Anterior cingulate cortex (tissue), 58 donors: ENCODE data around the gene PDCD1LG2.
A peak's percentile ranks its signal among the peaks of the same experiment; 100 is the strongest.
"Not testable (repeated sequence)": the region's sequence is repeated elsewhere in the genome, so short reads cannot be mapped to it uniquely, and the experiment has no call there.

Source experiments
- DNase-seq, 58 donors: peaks; one replicate each; lab custom pipeline; 2025; lab: John Stamatoyannopoulos, UW

PDCD1LG2 gene

DNA sequence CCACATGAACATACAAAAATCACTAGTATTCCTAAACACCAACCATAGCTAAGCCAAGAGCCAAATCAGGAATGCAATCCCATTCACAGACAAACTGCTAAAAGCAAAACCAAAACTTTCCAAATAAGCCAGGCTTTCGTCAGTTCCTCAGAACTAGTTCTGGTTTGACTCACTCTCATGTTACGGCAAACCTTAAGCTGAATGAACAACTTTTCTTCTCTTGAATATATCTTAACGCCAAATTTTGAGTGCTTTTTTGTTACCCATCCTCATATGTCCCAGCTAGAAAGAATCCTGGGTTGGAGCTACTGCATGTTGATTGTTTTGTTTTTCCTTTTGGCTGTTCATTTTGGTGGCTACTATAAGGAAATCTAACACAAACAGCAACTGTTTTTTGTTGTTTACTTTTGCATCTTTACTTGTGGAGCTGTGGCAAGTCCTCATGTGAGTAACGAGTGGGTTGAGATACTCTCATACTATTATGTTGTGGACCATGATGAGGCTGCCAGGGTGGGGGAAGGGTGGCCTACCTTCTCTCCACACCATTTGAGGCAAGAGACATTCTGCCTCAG, at the start of gene PDCD1LG2:
Gene PDCD1LG2 (plus strand): TSS at position 172 of the 572 bp plus-strand sequence. CDS start 12,016 bp downstream, outside the sequence.
- peak in 1 of 58 donors; percentile 5 for DNase-seq

GRCh38 chr9:5464831-5465330, 45.5 kb upstream of the PDCD1LG2 start:
- DNase-seq: not testable (repeated sequence)

DNA sequence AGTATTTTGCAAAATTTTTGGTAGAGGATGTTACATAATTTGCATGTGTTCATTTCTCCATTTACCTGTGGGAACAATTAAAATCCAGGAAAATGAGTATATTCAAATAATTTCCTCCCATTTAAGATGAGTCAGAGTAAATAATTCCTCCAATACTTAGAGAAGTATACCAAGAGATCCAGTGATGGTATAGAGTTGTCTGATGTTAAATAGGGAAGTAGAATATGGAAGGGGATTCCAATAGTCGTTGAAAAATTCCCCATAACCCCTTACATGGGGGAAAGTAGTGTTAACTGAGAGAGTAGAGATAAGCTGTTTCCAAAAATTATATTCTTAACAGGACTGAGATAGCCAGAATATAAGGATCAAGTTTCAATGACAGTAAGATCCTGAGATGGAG, 44.3 kb upstream of the PDCD1LG2 start:
- no peak for DNase-seq

DNA sequence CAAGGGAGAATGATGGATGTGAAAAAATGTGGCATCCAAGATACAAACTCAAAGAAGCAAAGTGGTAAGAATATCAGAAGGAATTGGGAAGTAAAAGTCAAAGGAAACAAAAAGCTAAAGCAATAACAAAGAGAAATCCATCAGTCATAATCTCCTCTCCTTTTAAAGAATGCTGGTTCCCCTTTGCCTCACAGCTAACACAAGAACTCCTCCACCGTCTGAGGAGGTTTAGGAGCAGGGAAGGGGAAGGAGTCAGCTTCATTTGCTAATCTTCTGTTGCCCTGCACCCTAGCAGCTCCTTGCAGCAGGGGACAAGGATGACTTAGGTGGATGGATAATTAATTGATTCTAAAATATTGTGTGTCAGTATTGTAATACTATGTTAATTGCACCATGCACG, 43.6 kb upstream of the PDCD1LG2 start:
- DNase-seq: no peak

GRCh38 chr9:5468850-5469249, 41.5 kb upstream of the PDCD1LG2 start:
- no peak for DNase-seq

- DNase-seq: no peak
These were observed 40.2 kb upstream of the PDCD1LG2 start for GRCh38 chr9:5470122-5470521.

DNA sequence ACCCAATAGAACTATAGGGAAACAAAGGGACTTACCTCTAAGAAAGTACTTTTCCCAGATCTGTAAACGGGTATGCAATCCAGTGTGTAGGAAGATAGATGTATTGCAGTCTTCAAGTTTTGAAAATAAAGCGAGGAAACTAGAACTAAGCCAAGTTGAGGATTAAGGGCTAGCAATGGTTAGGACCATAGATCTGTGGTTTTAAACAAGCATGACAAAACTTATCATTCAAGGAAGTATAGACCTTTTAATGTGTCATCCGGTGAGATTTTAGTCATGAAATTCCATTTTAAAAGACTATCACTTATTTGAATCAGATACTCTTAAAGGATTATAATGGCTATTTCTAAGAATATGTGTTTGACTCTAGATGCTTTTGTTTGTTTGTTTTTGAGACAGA, 39.5 kb upstream of the PDCD1LG2 start:
- DNase-seq: no peak

DNA sequence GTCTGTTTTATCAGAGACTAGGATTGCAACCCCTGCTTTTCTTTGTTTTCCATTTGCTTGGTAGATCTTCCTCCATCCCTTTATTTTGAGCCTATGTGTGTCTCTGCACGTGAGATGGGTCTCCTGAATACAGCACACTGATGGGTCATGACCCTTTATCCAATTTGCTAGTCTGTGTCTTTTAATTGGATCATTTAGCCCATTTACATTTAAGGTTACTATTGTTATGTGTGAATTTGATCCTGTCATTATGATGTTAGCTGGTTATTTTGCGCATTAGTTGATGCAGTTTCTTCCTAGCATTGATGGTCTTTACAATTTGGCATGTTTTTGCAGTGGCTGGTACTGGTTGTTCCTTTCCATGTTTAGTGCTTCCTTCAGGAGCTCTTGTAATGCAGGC, 34.7 kb upstream of the PDCD1LG2 start:
- DNase-seq: not testable (repeated sequence)

GRCh38 chr9:5478206-5478605, 32.1 kb upstream of the PDCD1LG2 start:
- no peak for DNase-seq

GRCh38 chr9:5479994-5480694, 30.2 kb upstream of the PDCD1LG2 start:
- DNase-seq: no peak

DNA sequence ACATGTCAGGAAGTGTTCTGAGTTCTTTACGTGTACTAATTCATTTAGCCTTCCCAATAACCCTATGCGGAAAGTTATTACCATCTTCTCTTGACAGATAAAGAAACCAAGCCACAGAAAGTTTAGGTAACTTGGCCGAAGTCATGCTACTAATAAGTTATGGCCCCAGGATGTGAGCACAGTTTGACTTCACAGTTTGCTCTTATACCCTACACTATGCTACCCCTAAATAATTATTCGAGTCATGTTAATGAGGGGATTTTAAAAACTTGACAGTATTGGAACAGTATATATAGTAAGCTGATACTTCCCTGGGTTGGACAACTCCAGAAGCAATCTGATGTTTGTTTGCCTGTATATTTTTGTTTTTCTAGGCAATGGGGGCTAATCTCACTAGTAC, 29.4 kb upstream of the PDCD1LG2 start:
- DNase-seq: no peak

GRCh38 chr9:5481322-5482040, 28.9 kb upstream of the PDCD1LG2 start:
- no peak for DNase-seq

GRCh38 chr9:5482194-5482593, 28.1 kb upstream of the PDCD1LG2 start:
- no peak for DNase-seq

DNA sequence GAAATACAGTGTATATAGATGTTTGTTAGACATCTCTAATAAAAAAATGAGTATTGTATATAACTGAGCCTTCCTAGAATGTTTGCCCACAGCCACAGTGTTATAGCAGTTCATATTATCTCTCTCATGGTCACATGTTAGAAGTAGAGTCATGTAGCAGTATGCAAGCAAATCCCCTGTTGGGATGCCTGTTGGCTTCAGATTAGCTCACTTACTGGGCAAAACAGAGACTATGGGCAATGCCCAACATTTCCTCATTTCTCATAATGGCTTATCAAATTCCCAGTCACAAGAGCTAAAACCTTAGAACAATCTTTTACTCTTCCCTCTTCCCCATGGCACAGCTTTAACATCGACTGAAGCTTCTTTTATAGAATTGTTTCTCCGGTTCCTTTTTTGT, 27.0 kb upstream of the PDCD1LG2 start:
- no peak for DNase-seq

- no peak for DNase-seq
These were observed 24.8 kb upstream of the PDCD1LG2 start for GRCh38 chr9:5485378-5486085.

DNA sequence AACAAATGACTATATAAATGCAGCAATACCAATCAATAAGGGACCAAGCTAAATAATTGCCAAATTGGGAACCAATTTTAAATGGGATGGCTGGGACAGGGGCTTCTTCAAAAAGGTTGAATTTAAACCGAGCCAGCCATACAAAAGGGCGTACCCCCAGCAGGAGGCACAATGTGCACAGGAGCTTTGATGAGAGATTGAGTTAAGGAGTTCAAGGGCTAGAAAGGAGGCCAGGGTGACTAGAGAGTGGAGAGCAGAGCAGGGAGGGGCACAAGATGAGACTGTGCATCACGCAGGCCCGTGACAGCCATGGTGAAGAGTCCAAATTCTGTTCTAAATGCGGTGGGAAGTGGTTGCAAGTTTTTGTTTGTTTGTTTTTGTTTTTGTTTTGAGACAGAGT, 23.3 kb upstream of the PDCD1LG2 start:
- no peak for DNase-seq

DNA sequence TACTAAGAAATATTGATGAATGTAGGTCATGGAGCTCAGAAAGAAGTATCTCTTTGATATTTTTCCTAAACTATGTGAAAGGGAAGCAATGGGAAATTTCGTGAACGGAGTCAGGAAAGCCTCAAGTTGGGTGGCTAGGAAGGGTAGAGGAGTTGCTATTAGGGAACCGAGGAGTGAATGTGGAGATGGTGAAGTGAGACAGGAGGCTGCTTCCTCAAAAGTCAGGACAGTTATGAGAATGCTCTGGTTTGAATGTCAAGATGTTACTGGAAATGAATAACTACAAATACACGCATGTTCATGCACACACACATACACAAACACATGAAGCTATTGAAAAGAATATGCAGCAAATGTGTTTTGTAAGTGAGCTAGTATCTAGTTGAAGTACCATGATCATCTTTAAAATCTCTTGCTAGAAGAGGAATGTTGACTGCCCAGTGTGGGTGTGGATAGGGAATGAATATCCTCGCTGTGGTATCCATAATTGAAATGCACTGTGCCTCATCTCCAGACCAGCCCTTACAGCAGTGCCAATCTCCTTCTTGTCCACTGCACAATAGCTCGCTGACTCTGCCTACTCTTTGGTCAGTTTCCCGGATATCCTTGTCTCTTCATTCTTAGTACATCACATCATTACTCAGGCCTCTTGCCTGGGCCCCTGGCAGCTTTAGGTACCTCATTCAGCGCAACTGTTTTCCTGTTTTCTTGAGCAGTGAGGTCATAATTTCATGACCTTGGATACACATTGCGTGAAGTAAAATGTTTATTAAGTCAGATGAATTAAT, 21.9 kb upstream of the PDCD1LG2 start:
- no peak for DNase-seq

GRCh38 chr9:5489630-5490490, 20.5 kb upstream of the PDCD1LG2 start:
- no peak for DNase-seq
